Natural killer cell (primary cell): ENCODE measurements around the gene POTEF. TPM values are rescaled to one million over a fixed set of nuclear protein-coding genes. Genes with fewer than 3 reads are reported as not detected.
"Not testable (repeated sequence)": the region's sequence is repeated elsewhere in the genome, so short reads cannot be mapped to it uniquely, and the experiment has no call there.

Experiments
- ATAC-seq, 3 donors: fragments of 150-1000 bp in 2 of 3; fragments of 200-7000 bp in 1 of 3; cut with Tn5 transposase; 1 replicate in 1 of 3; 2 replicates in 2 of 3; pipeline ENCODE4 v1.10.0; 2021; ENCODE audit warnings: mild to moderate bottlenecking in 2 of 3, moderate library complexity in 2 of 3
- DNase-seq, 2 donors: peaks; one replicate each; pipeline versions ENCODE4 v3.0.0 to v3.0.0-alpha.2; 2013 to 2021; ENCODE audit warnings: mixed read lengths in 1 of 2
- H3K27ac ChIP-seq: one replicate; pipeline ENCODE4 v1.5.1; 2013; ENCODE audit warnings: mild to moderate bottlenecking, low read length
- H3K27me3 ChIP-seq: one replicate; pipeline ENCODE4 v1.6.1; 2013; ENCODE audit warnings: low read length; ENCODE audit not compliant: control insufficient read depth, insufficient read depth
- H3K36me3 ChIP-seq: one replicate; pipeline ENCODE4 v1.6.1; 2013; ENCODE audit warnings: low read length; ENCODE audit not compliant: control insufficient read depth, insufficient read depth
- H3K4me1 ChIP-seq: one replicate; pipeline ENCODE4 v1.6.1; 2013; ENCODE audit warnings: low read length; ENCODE audit not compliant: control insufficient read depth, insufficient read depth
- H3K4me3 ChIP-seq: one replicate; pipeline ENCODE4 v1.5.1; 2013; ENCODE audit warnings: low read length
- H3K9me3 ChIP-seq: one replicate; pipeline ENCODE4 v1.6.1; 2013; ENCODE audit warnings: low read length; ENCODE audit not compliant: control insufficient read depth, insufficient read depth
- H3K27ac Mint-ChIP-seq, 2 donors: one replicate each; pipeline ENCODE4 v1.8.0; 2022; ENCODE audit warnings: mild to moderate bottlenecking in 2 of 2, mixed read lengths in 2 of 2, moderate library complexity in 1 of 2
- H3K27me3 Mint-ChIP-seq, 2 donors: one replicate each; pipeline ENCODE4 v1.8.0; 2022; ENCODE audit warnings: low read depth in 2 of 2, mixed read lengths in 2 of 2
- H3K36me3 Mint-ChIP-seq: one replicate; pipeline ENCODE4 v1.8.0; 2022; ENCODE audit warnings: mixed read lengths
- H3K4me1 Mint-ChIP-seq, 2 donors: one replicate each; pipeline ENCODE4 v1.8.0; 2022; ENCODE audit warnings: mixed read lengths in 2 of 2
- H3K4me3 Mint-ChIP-seq: one replicate; pipeline ENCODE4 v1.8.0; 2022; ENCODE audit warnings: mild to moderate bottlenecking, moderate library complexity, mixed read lengths
- H3K9me3 Mint-ChIP-seq, 2 donors: one replicate each; pipeline ENCODE4 v1.8.0; 2022; ENCODE audit warnings: mixed read lengths in 2 of 2
- WGBS: methylation state at CpG from one replicate; pipeline ENCODE4 v1.1.7; 2013; ENCODE audit warnings: missing lambda C conversion rate; ENCODE audit not compliant: insufficient coverage; 5-methylcytosine and 5-hydroxymethylcytosine counted together
- intact Hi-C: fragments of 100-400 bp; cut with micrococcal nuclease; formaldehyde crosslinking; loops from one replicate; pipeline ENCODE4 v1.14.2; 2022
- total RNA-seq, 4 donors: library from RNA; stranded (reverse); fragments of 120-200 nt in 1 of 4; gene quantifications; one replicate each; pipeline versions ENCODE4 v1.2.3 to v1.2.4, GENCODE V29; 2013 to 2022

Gene POTEF
- total RNA-seq, 3 donors from 2014 or later (not counting 1 experiment from before 2014, with no cell fraction given) = not detected

DNA sequence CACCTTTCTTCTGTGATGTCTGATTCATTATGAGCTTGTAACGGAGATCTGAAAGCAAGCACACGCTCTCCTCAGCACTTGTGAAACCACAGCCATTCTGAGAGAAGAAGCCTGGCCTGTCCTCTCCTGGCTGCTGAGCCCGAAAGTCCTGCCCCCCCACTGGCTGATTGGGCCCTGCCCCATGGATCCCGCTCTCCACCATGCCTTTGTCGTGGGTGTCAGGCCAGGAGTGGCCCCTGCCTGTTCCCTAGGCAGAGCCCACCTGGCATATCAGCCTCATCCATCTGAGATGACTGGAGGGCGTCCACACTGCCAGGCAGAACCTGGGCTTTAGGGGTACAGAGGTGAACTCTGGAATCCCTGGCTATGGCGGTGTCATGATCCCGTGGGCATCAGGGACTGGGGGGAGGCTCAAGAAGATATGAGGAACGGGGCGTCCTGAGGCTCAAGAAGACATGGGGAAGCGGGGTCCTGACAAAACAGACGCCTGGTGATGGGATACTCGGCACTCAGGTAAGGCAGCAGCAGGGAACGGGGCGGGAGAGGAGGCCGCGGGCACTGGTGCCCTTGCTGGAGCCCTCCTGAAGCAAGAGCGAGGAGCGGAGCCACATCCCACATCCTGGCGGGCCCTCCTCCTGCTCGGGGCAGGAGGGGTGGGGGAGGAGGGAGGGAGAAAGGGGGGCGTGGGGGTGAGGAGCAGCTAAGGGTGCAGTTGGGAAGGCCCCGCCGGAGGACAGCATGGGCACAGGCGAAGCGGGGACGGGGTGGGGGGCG, 14.4 kb upstream of the POTEF start:
- H3K27ac ChIP-seq, H3K36me3 Mint-ChIP-seq, DNase-seq, H3K9me3 Mint-ChIP-seq, H3K4me3 ChIP-seq, H3K9me3 ChIP-seq, intact Hi-C loops, H3K36me3 ChIP-seq, H3K27me3 ChIP-seq: not testable (repeated sequence)
- 44% methylated on average over 16 of the region's 28 CpGs for WGBS
- Mint-ChIP-seq H3K4me1 (peaks cover 7 to 17% of the 10 kb centered on the region in 2 donors), H3K4me3 (peak overlapping the region; percentile 60), H3K27ac (peak overlapping the region in 1 of 2 donors; percentile 60), H3K27me3 (peaks cover 7 to 11% of the 10 kb centered on the region in 2 donors)
- peaks cover 15% of the 10 kb centered on the region for H3K4me1 ChIP-seq
- peak in 2 of 3 donors; percentile 13 to 32 for ATAC-seq

GRCh38 chr2:130142396-130143265, 13.6 kb upstream of the POTEF start:
- H3K36me3 ChIP-seq, ATAC-seq, H3K4me3 ChIP-seq, H3K9me3 Mint-ChIP-seq, intact Hi-C loops, H3K27ac ChIP-seq, H3K36me3 Mint-ChIP-seq, H3K9me3 ChIP-seq, DNase-seq, H3K27me3 ChIP-seq: not testable (repeated sequence)
- Mint-ChIP-seq H3K4me1 (peaks cover 7 to 17% of the 10 kb centered on the region in 2 donors), H3K27ac (peak overlapping the region in 1 of 2 donors; percentile 60), H3K4me3 (peak overlapping the region; percentile 60), H3K27me3 (peaks cover 7 to 11% of the 10 kb centered on the region in 2 donors)
- H3K4me1 ChIP-seq = peaks cover 15% of the 10 kb centered on the region
- 81% methylated on average over 13 of the region's 13 CpGs for WGBS

DNA sequence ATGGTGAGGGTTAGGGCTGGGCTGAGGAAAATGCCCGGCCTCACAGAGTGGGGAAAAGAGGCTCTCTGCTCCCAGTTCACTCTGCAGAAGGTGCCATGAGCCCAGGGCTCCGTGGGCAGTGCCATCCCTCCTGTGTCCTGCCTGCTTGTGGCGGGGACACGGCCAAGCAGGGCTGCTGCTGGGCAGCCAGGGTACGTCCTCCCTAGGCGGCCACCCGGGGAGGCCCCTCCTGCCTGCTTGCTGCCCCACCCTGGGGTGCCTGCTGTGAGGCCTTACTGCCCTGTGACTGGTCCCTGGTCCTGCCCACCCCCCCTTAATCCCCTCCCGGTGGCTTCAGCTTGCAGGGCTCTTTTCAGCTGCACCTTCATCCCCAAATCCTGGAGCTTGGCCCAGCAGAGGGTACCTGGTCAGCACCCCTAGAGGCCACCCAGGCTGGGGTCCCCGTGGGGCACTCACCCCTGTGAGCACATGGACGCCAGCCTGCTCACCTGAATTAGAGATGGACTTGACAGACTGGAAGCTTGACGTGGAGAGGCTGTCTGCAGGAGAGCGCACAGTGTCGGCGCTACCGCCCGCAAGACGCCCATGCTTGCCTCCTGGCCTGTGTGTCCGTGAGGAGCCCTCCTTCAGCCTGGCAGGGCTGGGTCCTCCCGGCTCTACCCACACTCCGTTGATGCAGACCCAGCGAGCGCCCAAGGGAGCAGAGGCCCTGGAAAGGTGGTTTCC, 12.8 kb upstream of the POTEF start:
- H3K4me3 Mint-ChIP-seq, ATAC-seq, H3K27me3 ChIP-seq, H3K36me3 ChIP-seq, H3K9me3 ChIP-seq, H3K27ac Mint-ChIP-seq, intact Hi-C loops, H3K27ac ChIP-seq, H3K9me3 Mint-ChIP-seq, DNase-seq, H3K4me3 ChIP-seq, H3K36me3 Mint-ChIP-seq: not testable (repeated sequence)
- Mint-ChIP-seq H3K4me1 (peaks cover 7 to 17% of the 10 kb centered on the region in 2 donors), H3K27me3 (peaks cover 7 to 11% of the 10 kb centered on the region in 2 donors)
- H3K4me1 ChIP-seq = peaks cover 15% of the 10 kb centered on the region
- 86% methylated on average over 10 of the region's 22 CpGs for WGBS

DNA sequence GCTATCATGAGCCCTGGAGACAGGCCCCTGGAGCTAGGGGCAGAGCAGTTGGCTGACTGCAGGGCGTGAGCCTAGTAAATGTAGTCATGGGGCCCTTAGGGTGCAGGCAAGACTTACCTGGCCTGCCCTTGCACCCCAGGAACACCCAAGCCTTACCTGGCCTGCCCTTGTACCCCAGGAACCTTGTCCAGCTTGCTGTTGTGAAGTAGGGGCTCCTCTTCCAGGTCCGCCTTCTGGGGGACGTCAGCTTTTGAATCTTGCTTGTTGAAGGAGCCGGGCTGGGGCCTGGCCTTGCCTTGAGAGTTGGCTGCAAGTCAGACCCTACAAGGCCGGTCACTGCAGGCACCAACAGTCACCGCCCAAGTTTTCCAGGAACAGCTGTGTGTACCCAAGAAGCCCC, 12.0 kb upstream of the POTEF start:
- not testable (repeated sequence) for DNase-seq

GRCh38 chr2:130140516-130140915, 11.5 kb upstream of the POTEF start:
- H3K9me3 Mint-ChIP-seq, ATAC-seq, H3K36me3 Mint-ChIP-seq, intact Hi-C loops, H3K4me3 Mint-ChIP-seq, H3K27me3 ChIP-seq, H3K36me3 ChIP-seq, H3K4me3 ChIP-seq, H3K27ac Mint-ChIP-seq, DNase-seq, H3K9me3 ChIP-seq, H3K27me3 Mint-ChIP-seq, H3K27ac ChIP-seq: not testable (repeated sequence)
- peaks cover 7 to 17% of the 10 kb centered on the region in 2 donors for H3K4me1 Mint-ChIP-seq
- peaks cover 15% of the 10 kb centered on the region for H3K4me1 ChIP-seq
- WGBS = 66% methylated on average over 4 of the region's 7 CpGs

More for the DNA sequence above, 12.0 kb upstream of the POTEF start:
- H3K4me1 ChIP-seq = peaks cover 15% of the 10 kb centered on the region
- ATAC-seq, intact Hi-C loops, H3K27ac Mint-ChIP-seq, H3K4me3 ChIP-seq, H3K4me3 Mint-ChIP-seq, H3K36me3 Mint-ChIP-seq, H3K9me3 ChIP-seq, H3K27ac ChIP-seq, H3K36me3 ChIP-seq, H3K9me3 Mint-ChIP-seq, H3K27me3 ChIP-seq, H3K27me3 Mint-ChIP-seq: not testable (repeated sequence)
- WGBS = 100% methylated on average over 1 of the region's 6 CpGs
- peaks cover 7 to 17% of the 10 kb centered on the region in 2 donors for H3K4me1 Mint-ChIP-seq

- DNase-seq, H3K27ac ChIP-seq, H3K4me3 ChIP-seq, H3K27me3 Mint-ChIP-seq, intact Hi-C loops, ATAC-seq, H3K4me3 Mint-ChIP-seq, H3K9me3 Mint-ChIP-seq, H3K36me3 ChIP-seq, H3K27ac Mint-ChIP-seq, H3K9me3 ChIP-seq, H3K36me3 Mint-ChIP-seq, H3K27me3 ChIP-seq: not testable (repeated sequence)
- peaks cover 7 to 14% of the 10 kb centered on the region in 2 donors for H3K4me1 Mint-ChIP-seq
- WGBS = 93% methylated on average over 26 of the region's 30 CpGs
- peaks cover 11% of the 10 kb centered on the region for H3K4me1 ChIP-seq
These were observed 10.6 kb upstream of the POTEF start for GRCh38 chr2:130139331-130140280.
